Measurements from ENCODE around the gene LRP8. TPM values are rescaled to one million over a fixed set of nuclear protein-coding genes. Genes with fewer than 3 reads are reported as not detected.

LRP8 gene
- total and polyA plus RNA-seq, 2 of the 13 experiments (the other 11 are each of a cell fraction or from before 2014, with no cell fraction given) = 17.3 to 17.4 TPM

GRCh38 chr1:53210954-53211353 is 116.9 kb downstream of the LRP8 start (continued):
- TF ChIP-seq ELK4 (CRISPR knock-in tag; IDR thresholded peaks at IDR 0.05; ENCODE audit: borderline replicate concordance) = no peak
- no peak for TF ChIP-seq KLF15 (CRISPR knock-in tag; IDR thresholded peaks at IDR 0.05; ENCODE audit: borderline replicate concordance)
- TF ChIP-seq AHDC1 (CRISPR knock-in tag; IDR thresholded peaks at IDR 0.05; ENCODE audit: borderline replicate concordance) = no peak
- TF ChIP-seq SP2 (CRISPR knock-in tag; IDR thresholded peaks at IDR 0.05) = no peak
- no peak for TF ChIP-seq YEATS2 (CRISPR knock-in tag; IDR thresholded peaks at IDR 0.05; ENCODE audit: borderline replicate concordance)
- no peak for TF ChIP-seq ZBTB26 (CRISPR knock-in tag; IDR thresholded peaks at IDR 0.05; ENCODE audit: borderline replicate concordance)
- no peak for TF ChIP-seq SRY (CRISPR knock-in tag; IDR thresholded peaks at IDR 0.05)
- no peak for TF ChIP-seq ZNF225 (CRISPR knock-in tag; IDR thresholded peaks at IDR 0.05)
- no peak for TF ChIP-seq CREB3 (CRISPR knock-in tag; IDR thresholded peaks at IDR 0.05)
- TF ChIP-seq ZSCAN22 (CRISPR knock-in tag; IDR thresholded peaks at IDR 0.05) = no peak
- TF ChIP-seq SPEN (CRISPR knock-in tag; IDR thresholded peaks at IDR 0.05; ENCODE audit: low read depth) = no peak
- no peak for TF ChIP-seq FOSL1 (CRISPR knock-in tag; IDR thresholded peaks at IDR 0.05; ENCODE audit: borderline replicate concordance)
- TF ChIP-seq IKZF4 (CRISPR knock-in tag; IDR thresholded peaks at IDR 0.05; ENCODE audit: borderline replicate concordance, low read depth, not compliant biosample characterization) = no peak
